G401.6 (cell line): Measurements from ENCODE around the gene OR7C2.
"Not testable (repeated sequence)": the region's sequence is repeated elsewhere in the genome, so short reads cannot be mapped to it uniquely, and the experiment has no call there.

ENCODE experiments used
- FAIRE-seq: peaks from 2 replicates; lab custom pipeline; 2012; peaks lifted over from hg19 to GRCh38; lab: Jason Lieb, UNC

The OR7C2 gene

DNA sequence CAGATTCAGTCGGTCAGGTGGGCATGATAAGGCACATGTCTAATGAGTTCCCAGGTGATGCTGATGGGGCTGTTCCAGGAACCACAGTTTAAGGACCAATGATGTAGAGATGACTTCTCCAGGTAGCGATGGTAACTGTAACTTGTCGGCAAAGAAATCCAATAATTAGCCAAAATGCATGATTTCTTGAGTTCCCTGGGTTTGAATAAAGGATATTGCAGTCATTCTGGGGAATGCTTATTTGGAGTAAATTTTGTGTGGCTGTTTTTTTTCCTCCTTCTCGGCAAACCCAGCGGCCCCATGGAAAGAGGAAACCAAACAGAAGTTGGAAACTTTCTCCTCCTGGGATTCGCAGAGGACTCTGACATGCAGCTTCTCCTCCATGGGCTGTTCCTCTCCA, at the start of gene OR7C2:
Gene OR7C2 (plus strand): TSS at position 301 of the 400 bp plus-strand sequence. CDS start 0 bp downstream, at position 301.
- FAIRE-seq, result no peak

DNA sequence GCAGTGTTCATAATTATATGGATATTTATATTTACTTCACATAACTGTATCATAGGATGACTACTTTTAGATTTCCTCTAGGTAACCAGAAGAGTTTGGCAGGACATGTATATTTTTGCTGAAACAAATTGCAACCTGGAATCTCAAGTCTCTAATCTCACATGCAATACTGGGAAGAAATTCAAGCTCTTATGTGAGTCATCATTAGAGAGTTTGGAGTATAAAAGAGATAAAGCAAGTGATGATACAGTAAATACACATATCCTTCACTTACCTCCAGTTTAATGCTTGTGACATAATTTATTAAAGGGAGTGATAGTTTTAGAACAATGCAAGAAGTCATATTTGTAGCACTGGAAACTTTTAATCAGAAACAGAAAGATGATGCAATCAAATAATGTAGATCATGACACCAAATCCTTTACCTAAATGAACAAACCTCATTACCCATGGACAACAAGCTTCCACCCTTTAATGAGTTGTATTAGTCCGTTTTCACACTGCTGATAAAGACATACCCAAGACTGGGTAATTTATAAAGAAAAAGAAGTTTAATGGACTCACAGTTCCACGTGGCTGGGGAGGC, 39.5 kb upstream of the OR7C2 start:
- FAIRE-seq, result no peak

DNA sequence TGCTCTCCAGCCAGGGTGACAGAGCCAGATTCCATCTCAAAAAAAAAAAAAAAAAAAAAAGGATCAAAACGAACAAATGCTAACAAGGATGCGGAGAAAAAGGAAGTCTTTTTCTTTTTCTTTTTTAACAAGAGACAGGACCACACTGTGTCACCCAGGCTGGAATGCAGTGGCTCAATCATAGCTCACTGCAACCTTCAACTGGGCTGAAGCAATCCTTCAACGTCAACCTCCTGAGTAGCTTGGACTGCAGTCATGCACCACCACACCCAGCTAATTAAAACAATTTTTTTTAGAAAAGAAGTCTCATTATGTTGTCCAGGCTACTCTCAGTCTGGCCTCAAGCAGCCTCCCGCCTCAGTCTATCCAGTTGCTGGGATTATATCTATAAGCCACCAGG, 34.6 kb upstream of the OR7C2 start:
- no peak for FAIRE-seq

DNA sequence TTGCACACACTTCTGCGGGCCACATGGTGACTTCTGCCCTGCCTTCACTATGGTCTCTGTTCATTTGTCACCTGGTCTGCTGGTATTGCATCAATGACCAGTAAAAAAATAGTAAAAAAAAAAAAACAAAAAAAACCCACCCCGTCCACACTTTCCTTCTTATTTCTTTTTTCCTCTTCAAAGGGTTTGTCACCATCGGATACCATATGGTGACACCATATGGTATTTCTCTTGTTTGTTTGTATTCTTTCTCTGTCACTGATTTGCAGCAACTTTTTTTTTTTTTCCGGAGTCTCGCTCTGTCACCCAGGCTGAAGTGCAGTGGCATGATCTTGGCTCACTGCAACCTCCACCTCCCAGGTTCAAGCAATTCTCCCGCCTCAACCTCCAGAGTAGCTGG, 26.2 kb upstream of the OR7C2 start:
- no peak for FAIRE-seq

DNA sequence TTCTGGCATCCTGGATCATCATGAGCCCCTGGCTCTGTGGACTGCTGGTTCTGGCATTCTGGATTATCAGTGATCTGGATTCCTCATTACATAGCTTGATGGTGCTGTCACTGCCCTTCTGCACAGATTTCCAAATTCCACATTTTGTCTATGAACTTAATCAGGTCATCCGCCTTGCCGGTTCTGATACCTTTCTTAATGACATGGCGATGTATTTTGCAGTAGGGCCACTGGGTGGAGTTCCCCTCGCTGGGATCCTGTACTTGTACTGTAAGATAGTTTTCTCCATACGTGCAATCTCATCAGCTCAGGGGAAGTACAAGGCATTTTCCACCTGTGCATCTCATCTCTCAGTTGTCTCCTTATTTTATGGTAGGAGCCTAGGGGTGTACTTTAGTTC, 24.4 kb upstream of the OR7C2 start:
- FAIRE-seq, result no peak

DNA sequence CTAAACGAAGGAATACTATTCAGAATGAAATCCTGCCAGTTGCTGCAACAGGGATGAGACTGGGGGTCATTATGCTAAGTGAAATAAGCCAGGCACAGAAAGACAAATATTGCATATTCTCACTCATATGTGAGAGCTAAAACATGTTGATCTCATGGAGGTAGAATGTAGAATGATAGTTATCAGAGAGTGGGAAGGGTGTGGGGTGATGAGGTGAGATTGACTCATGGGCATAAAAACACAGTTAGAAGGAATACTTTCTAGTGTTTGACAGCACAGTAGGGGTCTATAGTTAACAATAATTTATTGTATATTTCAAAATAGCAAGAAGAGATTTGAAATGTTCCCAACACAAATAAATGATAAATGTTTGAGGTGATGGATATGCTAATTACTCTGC, 7.8 kb upstream of the OR7C2 start:
- no peak for FAIRE-seq

DNA sequence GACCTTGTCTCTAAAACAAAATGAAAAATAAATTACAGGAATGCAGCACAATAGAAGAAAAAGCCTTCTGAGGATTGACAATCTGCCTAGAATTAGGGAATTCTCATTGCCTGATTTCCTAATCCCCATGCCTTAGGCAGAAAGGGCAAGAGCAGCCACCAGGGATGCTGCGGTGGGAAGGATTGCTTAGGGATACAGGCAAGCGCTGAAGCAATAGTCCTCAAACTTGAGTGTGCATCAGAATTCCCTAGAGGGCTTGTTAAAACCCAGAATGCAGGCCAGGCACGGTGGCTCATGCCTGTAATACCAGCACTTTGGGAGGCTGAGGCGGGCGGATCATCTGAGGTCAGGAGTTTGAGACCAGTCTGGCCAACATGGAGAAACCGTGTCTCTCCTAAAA, 1.0 kb upstream of the OR7C2 start:
- FAIRE-seq, result no peak

DNA sequence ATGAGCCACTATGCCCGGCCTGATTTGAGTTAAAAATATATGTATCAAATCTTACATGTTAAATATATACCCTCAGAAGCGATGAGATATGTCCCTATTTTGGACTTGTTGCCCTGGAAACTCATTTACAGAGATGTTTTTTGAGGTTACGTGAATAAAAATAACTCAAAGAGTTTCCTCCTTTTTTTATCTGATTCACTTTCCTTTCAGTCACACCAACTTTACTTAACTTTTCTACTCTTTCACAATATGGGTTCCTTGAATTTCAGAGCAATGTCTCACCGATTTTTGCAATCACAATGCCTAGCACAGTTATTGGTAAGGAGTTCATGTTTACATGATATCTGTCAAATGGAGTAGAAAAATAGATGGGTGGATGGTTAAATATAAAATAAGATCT, 2.3 kb downstream of the OR7C2 start:
- FAIRE-seq, result no peak

DNA sequence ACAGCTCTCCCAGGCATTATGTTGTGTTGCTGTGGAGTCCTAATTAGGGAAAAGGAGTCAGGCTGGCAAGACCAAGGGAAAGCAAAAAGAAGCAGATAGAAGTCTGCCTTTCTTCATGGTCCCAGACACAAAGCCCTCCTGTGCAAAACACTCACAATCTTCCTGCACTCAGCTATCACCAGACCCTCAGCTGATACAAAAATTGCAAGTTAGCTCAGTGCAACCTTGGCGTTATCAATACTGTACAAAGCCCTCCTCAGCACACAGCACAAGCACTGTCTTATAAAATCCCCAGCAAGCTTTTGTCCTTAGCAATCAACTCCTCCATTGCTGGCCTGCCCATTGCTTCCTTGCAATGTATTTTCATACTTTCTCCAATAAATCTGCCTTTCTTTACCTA, 3.2 kb downstream of the OR7C2 start:
- FAIRE-seq, result no peak

DNA sequence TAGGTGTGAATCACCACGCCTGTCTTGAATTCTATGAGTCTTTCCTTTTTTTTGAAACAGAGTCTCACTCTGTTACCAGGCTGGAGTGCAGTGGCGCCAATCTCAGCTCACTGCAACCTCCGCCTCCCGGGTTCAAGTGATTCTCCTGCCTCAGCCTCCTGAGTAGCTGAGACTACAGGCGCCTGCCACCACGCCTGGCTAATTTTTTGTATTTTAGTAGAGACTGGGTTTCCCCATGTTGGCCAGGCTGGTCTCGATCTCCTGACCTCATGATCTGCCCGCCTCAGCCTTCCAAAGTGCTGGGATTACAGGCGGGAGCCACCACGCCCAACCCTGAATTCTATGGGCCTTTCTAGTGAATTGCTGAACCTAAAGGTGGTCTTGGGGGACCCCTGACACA, 8.1 kb downstream of the OR7C2 start:
- not testable (repeated sequence) for FAIRE-seq

DNA sequence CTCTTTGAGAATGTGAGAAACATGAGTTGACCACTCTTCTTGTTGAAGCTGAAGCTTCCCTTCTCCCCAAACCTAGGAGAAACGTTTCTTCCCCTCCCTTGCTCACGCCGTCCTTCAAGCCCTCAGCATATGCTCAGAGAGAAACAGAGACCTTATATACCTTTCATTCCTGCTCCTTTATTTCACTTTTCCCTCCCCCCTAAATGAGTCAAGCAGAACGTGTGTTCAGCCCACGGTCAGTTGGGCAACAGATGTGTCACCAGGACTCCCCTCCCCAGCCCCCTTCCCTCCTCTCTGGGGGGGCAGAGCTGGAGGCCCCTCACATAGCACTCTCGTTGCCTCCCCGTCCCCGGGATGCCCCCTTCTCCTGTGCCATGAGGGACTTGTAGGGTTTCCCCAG, 8.6 kb downstream of the OR7C2 start:
- FAIRE-seq, result no peak

DNA sequence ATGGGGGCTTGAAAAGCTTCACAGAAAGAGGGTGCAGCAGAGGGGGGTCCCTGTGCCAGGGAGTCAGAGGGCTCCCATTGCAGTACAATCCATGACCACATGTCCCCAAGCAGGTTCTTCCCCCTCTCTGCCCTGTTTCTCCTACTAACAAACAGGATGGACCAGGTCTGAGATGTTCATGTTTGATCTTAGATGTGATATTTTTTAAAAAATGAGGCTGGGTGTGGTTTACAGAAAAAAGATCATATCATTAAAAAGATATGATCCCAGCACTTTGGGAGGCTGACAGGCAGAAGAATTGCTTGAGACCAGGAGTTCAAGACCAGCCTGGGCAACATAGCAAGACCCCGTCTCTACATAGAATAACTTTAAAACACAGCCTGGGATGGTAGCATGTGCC, 9.1 kb downstream of the OR7C2 start:
- no peak for FAIRE-seq

DNA sequence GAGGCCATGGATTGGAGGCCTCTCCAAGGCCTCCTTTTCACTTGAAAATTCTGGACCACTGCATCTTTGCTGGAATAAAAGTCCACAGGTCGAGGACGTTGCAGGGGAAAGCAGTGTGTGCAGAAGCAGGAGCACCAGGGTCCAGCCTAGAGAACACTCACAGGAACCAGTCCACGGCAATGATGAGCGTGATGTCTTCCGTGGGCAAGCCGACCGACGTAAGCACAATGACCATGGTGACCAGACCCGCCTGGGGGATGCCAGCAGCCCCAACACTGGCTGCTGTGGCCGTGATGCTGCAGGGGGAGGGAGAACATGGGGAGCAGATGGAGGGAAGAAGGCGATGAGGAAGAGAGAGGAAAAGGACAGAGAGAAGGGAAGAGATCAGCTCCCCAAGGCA, 11.5 kb downstream of the OR7C2 start:
- FAIRE-seq, result no peak

DNA sequence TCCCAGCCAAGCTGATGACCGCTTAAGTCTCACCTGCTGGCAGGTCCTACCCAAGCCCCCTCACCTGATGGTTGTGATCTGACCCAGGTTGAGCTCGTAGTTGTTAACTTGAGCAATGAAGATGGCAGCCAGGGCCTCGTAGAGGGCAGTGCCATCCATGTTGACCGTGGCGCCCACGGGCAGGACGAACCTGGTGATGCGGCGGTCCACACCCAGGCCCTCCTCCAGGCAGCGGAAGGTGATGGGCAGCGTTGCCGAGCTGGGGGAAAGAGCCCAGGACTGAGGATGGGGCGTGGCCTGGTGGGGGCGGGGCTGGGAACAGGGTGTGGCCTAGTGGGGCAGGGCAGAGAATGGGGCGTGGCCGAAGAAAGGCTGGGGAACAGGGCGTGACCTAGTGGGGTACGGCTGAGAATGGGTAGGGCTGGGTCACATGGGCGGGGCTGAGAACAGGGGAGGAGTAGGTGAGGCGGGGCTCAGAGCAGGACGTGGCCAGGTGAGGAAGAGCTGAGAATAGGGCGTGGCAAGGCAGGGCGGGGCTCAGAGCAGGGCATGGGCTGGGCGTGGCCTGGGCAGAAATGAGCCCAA, 12.9 kb downstream of the OR7C2 start:
- FAIRE-seq, result no peak

DNA sequence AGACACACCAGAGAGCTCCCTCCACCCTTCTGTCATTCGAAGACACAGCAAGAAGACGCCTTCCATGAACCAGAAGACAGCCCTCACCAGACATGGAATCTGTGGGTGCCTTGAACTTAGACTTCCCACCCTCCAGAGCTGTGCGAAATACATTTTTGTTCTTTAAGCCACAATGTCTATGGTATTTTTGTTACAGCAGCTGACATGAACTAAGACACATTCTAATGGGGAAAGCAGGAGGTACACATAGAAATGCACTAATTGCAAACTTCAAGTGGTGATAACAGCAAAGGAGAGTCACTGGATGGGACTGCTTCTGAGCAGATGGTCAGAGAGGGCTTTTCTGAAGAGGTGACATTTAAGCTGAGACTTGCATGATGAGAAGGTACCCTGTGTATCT, 16.2 kb downstream of the OR7C2 start:
- no peak for FAIRE-seq

DNA sequence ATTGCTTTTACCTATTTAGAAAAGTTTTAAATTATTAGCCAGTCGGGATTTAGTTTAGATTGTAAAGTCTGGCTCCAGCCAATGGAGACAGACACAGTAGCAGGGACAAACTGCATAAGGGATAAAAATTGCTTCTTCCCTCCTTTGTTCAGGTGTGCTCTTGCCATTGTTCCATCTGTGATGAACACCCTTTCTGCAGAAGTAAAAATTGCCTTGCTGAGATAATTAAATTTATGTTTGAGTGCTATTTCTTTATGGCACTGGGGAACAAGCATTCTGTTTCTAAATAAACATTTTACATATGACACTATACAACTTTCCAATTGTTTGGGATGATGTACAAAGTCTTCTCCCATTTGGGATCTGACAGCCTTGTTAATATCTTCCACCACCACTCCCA, 18.0 kb downstream of the OR7C2 start:
- no peak for FAIRE-seq

DNA sequence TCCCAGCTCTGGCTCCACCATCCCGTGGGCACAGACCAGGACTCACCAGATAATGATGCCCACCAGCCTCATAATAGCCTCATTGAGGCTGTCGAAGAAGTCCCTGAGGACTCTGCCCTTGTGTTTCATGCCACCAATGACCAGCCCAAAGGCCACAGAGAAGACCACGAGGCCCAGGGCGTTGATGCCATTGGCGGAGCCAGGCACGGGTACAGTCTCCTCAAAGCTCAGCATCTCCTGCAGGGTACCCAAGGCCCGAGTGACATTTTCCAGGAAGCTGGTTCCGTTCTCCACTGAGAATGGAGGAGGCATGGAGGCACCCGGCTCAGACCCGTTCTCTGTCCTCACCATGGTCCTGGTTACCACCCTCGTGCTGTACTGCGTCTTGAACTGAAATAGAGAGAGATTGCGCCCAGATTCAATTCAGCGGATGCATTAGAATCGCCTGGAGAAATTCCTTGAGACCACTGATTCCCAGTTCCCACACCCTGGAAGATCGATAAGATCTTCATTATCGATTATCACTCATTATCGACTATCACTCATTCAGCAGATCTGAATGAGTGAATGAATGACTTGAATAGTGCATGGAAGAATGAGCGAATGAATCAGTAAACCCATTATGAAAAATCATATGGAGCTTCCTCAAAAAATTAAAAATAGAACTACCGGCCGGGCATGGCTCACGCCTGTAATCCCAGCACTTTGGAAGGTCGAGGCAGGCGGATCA, 20.8 kb downstream of the OR7C2 start:
- no peak for FAIRE-seq

DNA sequence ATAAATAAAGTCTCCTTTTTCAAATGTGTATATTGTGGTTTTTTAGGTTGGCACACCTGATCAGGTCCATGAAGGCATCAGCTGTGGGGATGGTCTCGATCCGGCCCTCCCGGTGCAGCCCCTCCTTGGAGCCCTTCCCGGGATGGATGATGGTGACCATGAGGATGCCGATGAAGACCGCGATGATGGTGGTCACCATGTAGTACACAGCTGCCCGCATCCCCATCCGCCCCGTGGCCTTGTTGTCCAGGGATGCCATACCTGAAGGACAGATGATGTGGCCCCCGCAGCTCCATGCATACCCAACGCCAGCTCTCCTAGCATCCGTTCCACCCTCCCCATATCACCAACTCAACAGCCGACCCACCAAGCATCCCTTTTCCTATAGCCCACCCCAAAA, 27.0 kb downstream of the OR7C2 start:
- FAIRE-seq, result no peak

DNA sequence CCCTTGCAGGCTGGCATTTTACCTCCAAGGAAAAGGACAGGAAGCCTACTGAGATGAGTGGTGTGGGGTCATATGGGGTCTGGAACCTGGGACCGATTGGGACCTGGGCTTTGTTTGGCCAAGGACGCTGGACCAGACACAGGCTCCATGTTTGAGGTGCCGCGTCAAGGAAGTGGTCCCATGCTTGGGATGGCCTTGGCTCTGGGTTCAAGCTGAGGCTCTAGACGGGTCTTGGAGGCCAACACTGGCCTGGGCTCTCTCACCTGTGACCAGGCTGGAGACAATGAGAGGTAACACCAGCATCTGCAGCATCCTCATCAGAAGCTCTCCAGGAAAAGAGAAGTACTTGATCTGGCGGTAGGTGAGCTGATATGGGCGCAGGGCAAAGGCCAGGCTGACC, 30.2 kb downstream of the OR7C2 start:
- no peak for FAIRE-seq

DNA sequence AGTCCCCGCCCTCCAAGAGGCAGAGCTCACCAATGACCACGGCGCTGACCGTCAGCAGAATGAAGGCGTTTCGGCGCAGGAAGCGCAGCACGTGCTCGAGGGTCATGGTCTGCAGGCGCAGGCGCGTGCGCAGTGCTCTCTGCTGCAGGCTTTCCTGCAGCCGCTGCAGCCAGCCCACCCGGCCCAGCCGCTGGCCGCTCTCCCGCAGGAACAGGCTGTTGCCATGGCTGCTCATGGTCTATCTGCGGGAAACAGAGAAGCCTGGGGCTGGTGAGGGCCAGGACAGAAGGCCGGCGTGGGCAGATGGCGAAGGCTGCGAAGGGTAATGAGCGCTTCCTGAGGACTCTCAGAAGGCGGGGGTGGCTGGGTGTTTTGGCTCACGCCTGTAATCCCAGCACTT, 31.4 kb downstream of the OR7C2 start:
- FAIRE-seq, result no peak

DNA sequence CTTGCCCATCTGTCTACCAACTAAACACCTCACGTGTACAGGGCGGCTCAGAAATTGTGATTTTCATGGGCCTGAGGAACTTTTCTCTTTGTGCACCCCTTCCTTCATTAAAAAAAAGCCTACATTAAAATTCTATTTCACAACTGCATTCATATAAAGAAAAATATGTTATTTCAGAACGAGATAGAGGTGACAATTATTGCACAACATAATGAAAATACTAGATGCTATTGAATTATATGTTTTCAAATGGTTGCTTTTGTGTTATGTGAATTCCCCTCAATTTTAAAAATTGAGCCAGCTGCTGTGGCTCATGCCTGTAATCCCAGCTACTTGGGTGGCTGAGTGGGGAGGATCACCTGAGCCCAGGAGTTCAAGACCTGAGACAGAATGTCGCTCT, 33.2 kb downstream of the OR7C2 start:
- FAIRE-seq, result no peak

DNA sequence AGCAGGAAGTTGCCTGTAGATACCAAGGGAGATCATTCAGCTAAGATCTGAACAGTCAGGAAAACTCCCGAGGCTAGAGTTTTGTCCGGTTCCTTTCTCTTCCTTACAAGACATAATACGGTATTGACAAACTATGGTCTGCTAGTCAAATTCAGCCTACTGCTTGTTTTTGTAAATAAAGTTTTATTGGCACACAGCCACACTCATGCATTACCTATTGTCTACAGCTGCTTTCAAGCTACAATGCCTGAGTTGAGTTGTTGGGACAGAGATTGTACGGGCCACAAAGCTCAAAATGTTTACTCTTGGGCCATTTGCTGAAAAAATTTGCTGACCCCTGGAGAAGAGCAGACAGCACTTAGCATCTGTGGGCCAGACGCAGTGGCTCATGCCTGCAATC, 35.8 kb downstream of the OR7C2 start:
- no peak for FAIRE-seq

DNA sequence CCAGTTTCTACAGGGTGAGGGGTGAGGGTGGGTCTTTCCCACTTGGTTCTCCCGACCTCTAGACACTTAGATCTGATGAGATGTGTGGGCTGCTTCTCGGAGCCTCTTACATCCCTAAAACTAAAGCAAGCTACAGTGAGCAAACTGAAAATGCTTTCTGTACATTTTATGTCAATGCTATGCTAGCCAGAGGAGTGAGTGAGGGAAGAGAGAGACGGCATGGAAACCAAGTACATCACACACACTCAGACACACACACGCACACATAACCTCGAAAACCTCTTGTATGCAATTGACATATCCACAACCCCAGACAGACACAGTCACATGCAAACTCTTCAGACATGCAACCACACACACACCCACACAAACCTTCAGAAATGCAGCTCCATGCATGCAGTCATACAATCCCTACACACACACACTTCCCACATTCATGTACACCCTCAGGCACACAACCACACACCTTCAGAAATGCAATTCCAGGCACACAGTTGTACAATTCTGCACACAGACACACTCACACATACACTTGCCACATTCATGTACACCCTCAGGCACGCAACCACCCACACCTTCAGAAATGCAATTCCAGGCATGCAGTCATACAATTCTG, 37.0 kb downstream of the OR7C2 start:
- FAIRE-seq, result no peak
